ENCODE measurements around the gene TMSB10. TPM values are rescaled to one million over a fixed set of nuclear protein-coding genes. Genes with fewer than 3 reads are reported as not detected.
A peak's percentile ranks its signal among the peaks of the same experiment; 100 is the strongest.
"Not testable (repeated sequence)": the region's sequence is repeated elsewhere in the genome, so short reads cannot be mapped to it uniquely, and the experiment has no call there.

TMSB10 gene
- total RNA-seq, result 607 TPM

- DNase-seq (ENCODE audit: low read depth in 2 of 3, low spot score in 2 of 3), result peak; percentile 81 to 89 (median 84)
These were observed at the start of gene TMSB10 for GRCh38 chr2:84905181-84906107. Gene TMSB10 (plus strand): TSS chr2:84905656.

GRCh38 chr2:84855731-84856130 is 49.7 kb upstream of the TMSB10 start:
- no peak for DNase-seq (ENCODE audit: low read depth in 2 of 3, low spot score in 2 of 3)

- DNase-seq (ENCODE audit: low read depth in 2 of 3, low spot score in 2 of 3), result no peak
These were observed 48.7 kb upstream of the TMSB10 start for GRCh38 chr2:84856787-84857186.

DNA sequence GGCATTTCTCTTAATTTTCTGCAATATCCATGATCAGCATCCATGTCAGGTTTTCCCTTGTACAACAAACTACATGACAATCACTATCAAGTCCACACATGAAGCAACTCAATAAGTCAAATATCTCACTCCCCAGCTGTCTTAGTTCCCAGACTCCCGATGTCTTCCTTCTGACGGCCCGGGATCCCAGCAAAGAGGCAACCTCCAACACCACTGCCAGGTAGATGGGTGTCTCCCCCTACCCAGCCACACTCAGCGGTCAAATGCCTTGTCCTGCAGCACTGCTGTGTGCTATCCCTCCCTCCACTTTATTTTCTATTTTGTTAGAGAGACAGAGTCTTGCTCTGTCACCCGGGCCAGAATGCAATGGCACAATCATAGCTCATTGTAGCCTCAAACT is 47.9 kb upstream of the TMSB10 start:
- no peak for DNase-seq (ENCODE audit: low read depth in 2 of 3, low spot score in 2 of 3)

DNA sequence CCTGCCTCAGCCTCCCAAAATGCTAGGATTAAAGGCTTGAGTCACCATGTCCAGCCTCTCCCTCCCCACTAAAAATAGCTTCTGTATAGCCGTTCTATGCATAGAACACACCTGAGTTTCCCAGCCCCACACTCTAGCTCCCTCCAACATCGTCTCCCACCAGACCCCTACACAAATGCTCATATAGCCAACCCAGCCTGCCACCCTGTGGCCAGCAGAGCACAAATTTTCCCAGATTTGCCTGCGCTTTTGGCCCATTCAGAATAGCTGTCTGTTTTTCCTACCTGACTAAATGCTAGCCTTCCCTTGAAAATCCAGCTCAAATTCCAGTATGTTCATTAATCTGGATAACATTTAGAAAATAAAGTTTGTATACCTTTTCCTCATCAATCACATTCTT is 47.3 kb upstream of the TMSB10 start:
- DNase-seq (ENCODE audit: low read depth in 2 of 3, low spot score in 2 of 3), result no peak

DNA sequence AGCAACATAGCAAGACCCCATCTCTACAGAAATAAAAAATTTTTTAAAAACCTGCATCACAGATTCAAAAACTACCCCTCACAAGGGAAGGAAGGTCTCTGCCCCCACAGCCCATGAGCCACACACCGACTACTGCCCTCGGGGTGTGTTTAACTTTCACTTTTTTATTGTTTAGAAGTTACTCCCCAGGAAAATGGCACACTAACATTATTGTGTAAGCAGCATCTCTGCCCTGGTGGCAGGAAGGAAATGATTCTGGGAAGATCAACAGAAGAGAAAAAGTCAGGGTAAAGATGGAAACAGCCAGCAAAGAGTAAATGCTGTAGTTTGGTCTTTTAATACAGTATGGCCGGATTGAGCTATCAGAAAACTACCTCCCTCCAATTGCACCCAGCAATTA is 46.5 kb upstream of the TMSB10 start:
- DNase-seq (ENCODE audit: low read depth in 2 of 3, low spot score in 2 of 3), result no peak

DNA sequence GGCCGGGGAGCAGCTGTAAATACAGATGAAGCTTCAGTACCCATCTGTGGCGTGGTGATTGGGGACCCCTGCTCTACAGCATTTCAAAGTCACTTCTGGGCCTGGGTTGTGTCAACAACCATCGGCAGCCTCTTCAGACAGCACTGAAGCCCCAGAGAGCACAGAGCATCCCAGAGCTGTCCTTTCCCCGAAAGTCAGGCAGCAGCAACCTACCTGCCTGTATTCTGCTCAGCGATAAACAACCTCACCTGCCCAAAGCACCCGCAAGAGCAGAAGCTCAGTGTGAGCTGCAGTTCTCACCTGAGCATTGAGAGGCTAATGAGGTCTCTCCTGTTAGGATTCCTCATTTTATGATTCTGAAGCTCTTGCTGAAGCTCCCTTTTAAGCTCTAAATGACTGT is 43.9 kb upstream of the TMSB10 start:
- DNase-seq (ENCODE audit: low read depth in 2 of 3, low spot score in 2 of 3), result no peak

- DNase-seq (ENCODE audit: low read depth in 2 of 3, low spot score in 2 of 3), result no peak
These were observed 43.5 kb upstream of the TMSB10 start for GRCh38 chr2:84862006-84862405.

DNA sequence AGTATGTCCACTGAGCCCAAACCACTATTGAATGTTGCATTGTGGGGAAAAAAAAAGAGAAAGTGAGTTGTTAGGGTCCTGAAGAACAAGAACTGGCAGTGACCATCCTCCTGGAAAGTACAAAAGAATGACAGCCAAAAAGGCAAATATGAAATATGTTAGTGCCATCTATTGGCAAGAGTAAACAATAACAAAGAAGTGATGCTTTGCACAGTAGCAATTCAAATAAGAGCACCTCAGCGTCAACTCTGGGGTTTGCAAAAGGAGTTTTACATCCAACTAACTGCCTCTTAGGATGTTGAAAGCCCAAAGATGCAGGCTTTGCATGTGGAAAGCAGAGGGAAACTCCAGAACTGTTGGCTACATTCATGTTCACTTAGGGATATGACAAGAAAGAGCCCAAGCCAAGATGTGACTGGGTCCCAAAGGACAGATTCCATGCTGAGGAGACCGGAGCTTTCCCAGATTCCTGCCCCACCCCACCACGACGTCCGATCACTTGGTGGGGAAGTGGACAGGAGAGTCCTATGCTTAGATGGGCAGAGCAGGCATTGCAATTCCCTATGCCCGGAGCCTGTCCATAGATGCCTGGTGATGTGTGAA is 40.2 kb upstream of the TMSB10 start:
- DNase-seq (ENCODE audit: low read depth in 2 of 3, low spot score in 2 of 3), result peak in 1 of 3 donors; percentile 33

DNA sequence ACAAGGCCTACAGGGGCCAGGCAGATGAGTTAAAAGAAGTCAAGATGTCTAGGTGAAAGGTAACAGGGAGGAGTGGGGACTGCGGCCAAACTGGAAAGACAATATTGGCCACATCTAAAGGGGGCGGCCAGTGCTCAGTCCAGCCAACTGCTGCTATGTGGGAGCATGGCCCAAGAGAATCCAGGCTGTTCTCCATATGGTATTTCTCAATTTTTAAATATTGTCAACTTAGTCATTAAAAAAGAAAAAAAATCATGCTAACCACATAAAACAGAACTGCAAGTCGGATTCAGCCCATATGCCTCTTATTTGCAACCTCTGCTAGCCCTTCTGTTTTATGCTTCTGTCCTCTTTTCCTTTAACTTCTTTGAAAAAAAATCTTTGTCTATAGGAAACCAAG is 39.3 kb upstream of the TMSB10 start:
- DNase-seq (ENCODE audit: low read depth in 2 of 3, low spot score in 2 of 3), result no peak

GRCh38 chr2:84868327-84868726 is 37.1 kb upstream of the TMSB10 start:
- DNase-seq (ENCODE audit: low read depth in 2 of 3, low spot score in 2 of 3), result not testable (repeated sequence)

GRCh38 chr2:84870306-84870705 is 35.1 kb upstream of the TMSB10 start:
- DNase-seq (ENCODE audit: low read depth in 2 of 3, low spot score in 2 of 3), result no peak

DNA sequence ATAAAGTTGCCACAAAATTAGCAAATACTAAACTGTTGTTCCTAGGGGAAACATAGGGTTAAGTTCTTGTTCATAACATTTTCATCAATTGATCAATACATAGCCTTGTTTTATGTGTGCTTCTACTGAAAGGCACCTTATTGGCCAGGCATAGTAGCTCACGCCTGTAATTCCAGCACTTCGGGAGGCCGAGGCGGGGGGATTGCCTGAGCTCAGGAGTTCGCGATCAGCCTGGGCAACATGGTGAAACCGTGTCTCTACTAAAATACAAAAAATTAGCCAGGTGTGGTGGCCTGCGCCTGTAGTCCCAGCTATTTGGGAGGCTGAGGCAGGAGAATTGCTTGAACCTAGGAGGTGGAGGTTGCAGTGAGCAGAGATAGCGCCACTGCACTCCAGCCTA is 32.8 kb upstream of the TMSB10 start:
- not testable (repeated sequence) for DNase-seq (ENCODE audit: low read depth in 2 of 3, low spot score in 2 of 3)

DNA sequence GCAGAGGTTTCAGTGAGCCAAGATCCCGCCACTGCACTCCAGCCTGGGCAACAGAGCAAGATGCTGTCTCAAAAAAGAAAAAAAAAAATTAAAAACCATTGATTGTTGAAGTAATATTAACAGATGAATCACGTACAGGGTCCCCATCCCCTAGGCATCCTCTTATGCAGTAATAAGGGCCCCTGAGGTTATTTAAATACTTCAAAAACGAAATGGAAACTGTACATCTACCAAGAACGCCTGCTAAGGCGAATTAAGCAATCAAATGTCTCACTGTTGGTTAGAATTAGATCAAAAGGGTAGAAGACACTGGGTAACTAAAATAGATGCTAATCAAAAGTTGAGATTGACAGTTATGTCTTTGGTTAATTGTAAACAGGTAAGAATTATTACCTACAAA is 32.1 kb upstream of the TMSB10 start:
- DNase-seq (ENCODE audit: low read depth in 2 of 3, low spot score in 2 of 3), result no peak

DNA sequence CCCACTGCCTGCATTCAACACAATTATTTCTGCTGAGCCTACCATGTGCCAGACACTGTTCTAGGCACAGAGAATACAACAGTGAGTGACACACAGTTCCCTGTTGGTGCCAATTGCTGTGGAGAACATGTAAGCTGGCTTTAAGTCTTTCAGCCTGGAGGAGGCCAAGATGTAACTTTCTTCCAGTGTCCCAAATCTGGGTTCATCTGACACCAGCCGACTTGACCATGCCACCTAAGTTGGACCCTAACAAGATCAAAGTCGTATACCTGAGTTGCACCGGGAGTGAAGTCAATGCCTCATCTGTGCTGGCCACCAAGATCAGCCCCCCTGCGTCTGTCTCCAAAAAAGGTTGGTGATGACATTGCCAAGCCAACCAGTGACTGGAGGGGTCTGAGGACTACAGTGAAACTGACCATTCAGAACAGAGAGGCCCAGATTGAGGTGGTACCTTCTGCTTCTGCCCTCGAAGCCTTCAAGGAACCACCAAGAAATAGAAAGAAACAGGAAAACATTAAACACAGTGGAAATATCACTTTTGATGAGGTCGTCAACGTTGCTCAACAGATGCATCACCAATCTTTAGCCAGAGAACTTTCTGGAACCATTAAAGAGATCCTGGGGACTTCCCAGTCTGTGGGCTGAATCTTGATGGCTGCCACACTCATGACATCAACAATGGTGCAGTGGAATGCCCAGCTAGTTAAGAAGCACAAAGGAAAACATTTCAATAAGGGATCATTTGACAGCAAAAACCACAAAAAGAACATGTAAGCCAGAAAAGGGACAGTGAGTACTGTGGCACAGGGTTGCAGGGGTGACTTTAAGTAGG is 30.9 kb upstream of the TMSB10 start:
- no peak for DNase-seq (ENCODE audit: low read depth in 2 of 3, low spot score in 2 of 3)

DNA sequence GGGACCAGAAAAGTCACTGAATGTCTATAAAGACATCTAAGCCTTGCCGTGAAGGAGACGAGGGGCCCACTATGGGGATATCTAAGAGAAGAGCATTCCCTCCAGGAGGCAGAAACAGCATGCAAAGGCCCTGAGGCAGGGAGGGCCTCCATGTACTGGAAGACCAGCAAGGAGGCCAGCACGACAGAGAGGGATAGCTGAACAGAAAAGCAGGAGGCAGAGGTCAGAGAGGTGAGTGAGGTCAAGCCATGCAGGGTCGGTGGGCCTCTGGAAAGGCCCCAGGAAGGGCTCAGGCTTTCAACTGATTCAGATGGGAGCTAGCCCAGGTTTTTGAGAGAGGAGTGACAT is 30.3 kb upstream of the TMSB10 start:
- DNase-seq (ENCODE audit: low read depth in 2 of 3, low spot score in 2 of 3), result no peak

DNA sequence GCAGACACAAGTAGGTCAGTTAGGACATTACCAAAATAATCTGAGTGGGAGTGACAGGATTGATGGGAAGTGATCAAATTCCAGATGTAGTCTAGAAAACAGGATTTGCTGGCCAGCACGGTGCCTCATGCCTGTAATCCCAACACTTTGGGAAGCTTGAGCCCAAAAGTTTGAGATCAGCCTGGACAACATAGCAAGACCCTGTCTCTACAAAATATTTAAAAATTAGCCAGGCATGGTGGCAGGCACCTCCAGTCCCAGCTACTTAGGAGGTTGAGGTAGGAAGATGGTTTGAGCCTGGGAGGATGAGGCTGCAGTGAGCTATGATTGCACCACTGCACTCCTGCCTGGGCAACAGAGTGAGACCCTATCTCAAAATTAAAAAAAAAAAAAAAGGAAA is 29.8 kb upstream of the TMSB10 start:
- DNase-seq (ENCODE audit: low read depth in 2 of 3, low spot score in 2 of 3), result not testable (repeated sequence)

DNA sequence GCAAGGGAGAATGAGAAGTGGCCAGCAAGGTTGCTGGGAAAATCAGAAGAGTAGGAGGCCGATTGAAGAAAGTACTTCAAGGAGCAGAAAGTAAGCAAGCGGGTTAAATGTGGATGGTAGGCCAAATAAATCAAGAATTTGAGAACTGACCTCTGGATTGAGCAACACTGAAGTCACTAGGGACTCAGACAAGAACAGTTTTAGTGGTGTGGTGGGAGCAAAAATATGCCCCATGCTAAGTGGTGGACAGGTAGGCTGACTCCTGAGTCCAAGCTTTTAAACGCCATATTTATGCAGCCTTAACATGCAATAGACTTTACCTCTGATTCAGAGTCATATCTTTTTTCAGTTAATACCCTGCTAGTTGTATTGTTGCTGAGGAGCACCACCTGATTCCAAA is 29.1 kb upstream of the TMSB10 start:
- DNase-seq (ENCODE audit: low read depth in 2 of 3, low spot score in 2 of 3), result no peak

- DNase-seq (ENCODE audit: low read depth in 2 of 3, low spot score in 2 of 3), result no peak
These were observed 27.0 kb upstream of the TMSB10 start for GRCh38 chr2:84878459-84878858.

GRCh38 chr2:84878896-84879583 is 26.4 kb upstream of the TMSB10 start:
- no peak for DNase-seq (ENCODE audit: low read depth in 2 of 3, low spot score in 2 of 3)
